AG04450 (cell line): Measurements from ENCODE around the gene INPP5D. TPM values are rescaled to one million over a fixed set of nuclear protein-coding genes. Genes with fewer than 3 reads are reported as not detected.
A peak's percentile ranks its signal among the peaks of the same experiment; 100 is the strongest.

ENCODE experiments used
- CTCF ChIA-PET: fragments of 300-600, 350-600 bp; formaldehyde crosslinking; extraction: SDS; loops from one replicate; lab custom pipeline; 2022; ENCODE audit warnings: antibody characterized with exemption, inconsistent platforms; lab: Charles Lee
- POLR2A ChIA-PET: fragments of 350-600 bp; formaldehyde crosslinking; extraction: SDS; loops from one replicate; lab custom pipeline; 2021; ENCODE audit warnings: antibody characterized with exemption, inconsistent platforms; lab: Yijun Ruan, JAX
- DNase-seq: peaks from one replicate; pipeline ENCODE4 v3.0.0-alpha.2; 2011; ENCODE audit warnings: low read depth, low spot score
- H3K27ac ChIP-seq: one replicate; pipeline ENCODE4 v1.5.1; 2012; ENCODE audit warnings: low read depth, low read length, control low read depth
- H3K27me3 ChIP-seq: one replicate; pipeline ENCODE4 v1.6.0; 2012; ENCODE audit warnings: low read length; ENCODE audit not compliant: control insufficient read depth, insufficient read depth
- H3K4me3 ChIP-seq: 2 replicates; pipeline ENCODE4 v1.5.1; 2011; ENCODE audit warnings: mild to moderate bottlenecking, low read depth, low read length, control low read depth
- H3K9me3 ChIP-seq: 2 replicates; pipeline ENCODE4 v1.5.1; 2012; ENCODE audit warnings: low read length; ENCODE audit not compliant: control insufficient read depth, insufficient read depth
- CTCF ChIP-seq: IDR thresholded peaks from 2 replicates; pipeline ENCODE4 v1.5.1; 2011; ENCODE audit warnings: low read depth, low read length, control low read depth, inconsistent platforms
- polyA plus RNA-seq: library from polyadenylated mRNA; depleted of rRNA; stranded (reverse); fragments of >200 nt; gene quantifications from 2 replicates; pipeline ENCODE4 v1.2.3, GENCODE V29; 2011

Gene INPP5D
- polyA plus RNA-seq, 1 experiment = 0.43 TPM

- TF ChIP-seq CTCF = peak; percentile 90
Observed at GRCh38 chr2:233053928-233054784, 6.0 kb upstream of the INPP5D start.

GRCh38 chr2:233055362-233055761 is 4.8 kb upstream of the INPP5D start:
- no peaks in the 10 kb centered on the region for H3K27me3 ChIP-seq
- POLR2A ChIA-PET = no interaction called here
- CTCF ChIA-PET = interaction anchor here (1.0 to 4.0 kb wide), 6 partner anchors 13 to 212 kb away, joined by 3 to 68 read pairs (median 5); no protein-coding TSS in a partner anchor
- no peaks in the 10 kb centered on the region; the same call in 1 of the 2 replicates for H3K9me3 ChIP-seq
- TF ChIP-seq CTCF = no peak
- H3K4me3 ChIP-seq = no peak overlapping the region
- no peak overlapping the region for H3K27ac ChIP-seq
- no peak for DNase-seq

More at GRCh38 chr2:233053928-233054784, 6.0 kb upstream of the INPP5D start:
- Histone ChIP-seq H3K27me3 (peaks cover 6% of the 10 kb centered on the region), H3K9me3 (no peaks in the 10 kb centered on the region), H3K27ac (no peak overlapping the region), H3K4me3 (no peak overlapping the region)
- CTCF ChIA-PET = interaction anchor here (0.6 to 4.0 kb wide), 57 partner anchors 8 to 338 kb away, joined by 3 to 68 read pairs (median 4); no protein-coding TSS in a partner anchor
- POLR2A ChIA-PET = no interaction called here
- DNase-seq = no peak

- Histone ChIP-seq H3K4me3 (no peak overlapping the region), H3K27ac (no peak overlapping the region), H3K9me3 (no peaks in the 10 kb centered on the region; the same call in 1 of the 2 replicates), H3K27me3 (no peaks in the 10 kb centered on the region)
- ChIA-PET POLR2A (no interaction called here), CTCF (interaction anchor here (0.7 kb wide), 1 partner anchor 57 kb away, joined by 5 read pairs; no protein-coding TSS in a partner anchor)
- TF ChIP-seq CTCF = no peak
- no peak for DNase-seq
Observed at GRCh38 chr2:233056961-233057605, 3.1 kb upstream of the INPP5D start.

GRCh38 chr2:233058717-233059546 is 1.2 kb upstream of the INPP5D start:
- no peak for DNase-seq
- CTCF ChIA-PET = no interaction called here
- no peaks in the 10 kb centered on the region; the same call in 1 of the 2 replicates for H3K9me3 ChIP-seq
- no peak overlapping the region for H3K27ac ChIP-seq
- TF ChIP-seq CTCF = no peak
- H3K4me3 ChIP-seq = no peak overlapping the region
- H3K27me3 ChIP-seq = no peaks in the 10 kb centered on the region
- POLR2A ChIA-PET = no interaction called here
